ENCODE measurements around the gene TRIP12.
"Not testable (repeated sequence)": the region's sequence is repeated elsewhere in the genome, so short reads cannot be mapped to it uniquely, and the experiment has no call there.

Gene TRIP12

GRCh38 chr2:229818230-229818629 is 103.6 kb downstream of the TRIP12 start:
- DNase-seq: no peak

DNA sequence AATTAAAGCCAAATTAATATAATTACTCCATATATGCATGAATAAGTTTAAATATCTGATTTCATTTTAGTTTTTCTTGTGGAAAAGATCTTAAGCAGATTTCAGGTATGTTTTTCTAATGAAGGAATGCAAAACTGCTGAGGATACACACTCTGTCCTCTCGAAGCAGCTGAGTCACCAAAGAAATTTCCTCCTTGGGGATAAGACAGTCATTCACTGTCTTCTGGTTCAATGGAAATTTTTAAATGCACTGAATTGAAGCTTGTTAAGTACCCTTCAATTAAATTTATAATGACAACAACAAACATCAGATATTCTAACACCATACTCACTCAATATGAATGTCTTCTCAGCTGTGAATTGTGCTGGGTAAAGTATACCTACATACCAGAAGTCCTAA is 106.0 kb downstream of the TRIP12 start:
- no peak for DNase-seq

DNA sequence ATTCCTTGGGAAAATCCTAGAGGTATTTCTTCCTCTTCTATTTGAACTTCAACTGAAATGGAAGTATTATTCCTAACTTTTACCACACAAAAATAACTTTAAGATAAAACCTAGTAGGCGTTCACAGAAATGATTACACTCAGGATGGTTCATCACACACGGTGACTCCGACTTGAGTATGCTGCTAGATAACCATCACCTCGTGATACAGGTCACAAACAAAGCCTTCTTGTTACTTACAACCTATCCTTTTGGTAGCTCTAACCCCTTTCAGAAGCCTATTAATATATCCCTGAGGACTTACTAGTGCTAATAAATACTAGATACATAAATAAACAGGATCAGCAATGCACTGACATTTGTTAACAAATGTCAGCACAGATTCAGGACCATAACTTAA is 106.5 kb downstream of the TRIP12 start:
- no peak for DNase-seq

GRCh38 chr2:229810786-229811185 is 111.0 kb downstream of the TRIP12 start:
- no peak for DNase-seq

DNA sequence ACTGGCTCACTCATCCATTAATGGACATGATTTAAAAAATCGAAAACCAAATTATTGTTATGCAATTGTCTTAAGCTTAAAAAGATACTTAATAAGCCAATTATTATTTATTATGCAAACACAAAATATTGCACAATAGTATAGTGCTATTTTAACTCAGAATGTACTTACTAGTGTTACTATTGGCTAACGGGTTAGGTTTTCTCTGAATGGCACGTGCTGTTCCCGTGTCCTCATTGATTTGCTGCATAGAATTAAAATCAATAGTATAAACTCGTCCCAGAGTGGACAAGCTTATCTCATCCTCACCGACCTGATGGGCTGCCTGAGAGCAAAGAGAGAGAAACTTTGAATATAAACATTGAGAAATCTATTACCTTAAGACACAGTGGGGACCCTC is 116.2 kb downstream of the TRIP12 start:
- no peak for DNase-seq

GRCh38 chr2:229802785-229803184 is 119.0 kb downstream of the TRIP12 start:
- DNase-seq: no peak

DNA sequence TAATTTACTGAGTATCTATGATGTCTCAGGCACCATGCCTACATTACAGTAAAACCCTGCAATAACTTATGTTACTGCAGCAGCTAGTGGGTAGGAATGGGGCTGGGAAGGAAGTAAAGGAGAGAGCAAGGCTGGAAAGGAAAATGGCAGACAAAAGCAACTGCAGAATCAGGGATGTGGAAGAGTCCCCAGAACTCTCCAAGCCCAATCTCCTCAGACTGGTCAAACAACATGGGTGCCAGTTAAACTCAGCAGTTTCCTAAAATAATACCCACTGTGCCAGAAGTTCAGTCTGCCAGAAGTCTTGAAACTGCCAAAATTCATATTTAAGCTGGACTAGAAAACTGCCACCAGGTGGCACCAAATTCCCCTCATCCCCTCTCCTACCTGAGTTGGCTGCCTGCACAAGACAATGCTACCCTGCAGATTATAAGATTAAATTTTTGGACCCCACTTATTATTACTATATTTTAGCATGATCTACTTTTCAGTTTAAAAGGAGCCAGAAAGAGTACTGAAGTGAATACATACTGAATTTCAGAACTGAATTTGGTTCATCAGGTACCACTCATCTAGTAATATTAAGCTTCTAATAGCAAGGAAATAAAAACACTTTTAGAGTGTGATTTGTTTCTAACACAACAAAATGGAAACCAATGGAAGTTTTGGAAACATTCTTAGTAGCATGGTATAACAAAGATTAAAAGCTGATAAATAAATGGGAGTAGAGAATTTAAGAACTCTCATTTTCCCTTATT is 120.6 kb downstream of the TRIP12 start:
- no peak for DNase-seq

DNA sequence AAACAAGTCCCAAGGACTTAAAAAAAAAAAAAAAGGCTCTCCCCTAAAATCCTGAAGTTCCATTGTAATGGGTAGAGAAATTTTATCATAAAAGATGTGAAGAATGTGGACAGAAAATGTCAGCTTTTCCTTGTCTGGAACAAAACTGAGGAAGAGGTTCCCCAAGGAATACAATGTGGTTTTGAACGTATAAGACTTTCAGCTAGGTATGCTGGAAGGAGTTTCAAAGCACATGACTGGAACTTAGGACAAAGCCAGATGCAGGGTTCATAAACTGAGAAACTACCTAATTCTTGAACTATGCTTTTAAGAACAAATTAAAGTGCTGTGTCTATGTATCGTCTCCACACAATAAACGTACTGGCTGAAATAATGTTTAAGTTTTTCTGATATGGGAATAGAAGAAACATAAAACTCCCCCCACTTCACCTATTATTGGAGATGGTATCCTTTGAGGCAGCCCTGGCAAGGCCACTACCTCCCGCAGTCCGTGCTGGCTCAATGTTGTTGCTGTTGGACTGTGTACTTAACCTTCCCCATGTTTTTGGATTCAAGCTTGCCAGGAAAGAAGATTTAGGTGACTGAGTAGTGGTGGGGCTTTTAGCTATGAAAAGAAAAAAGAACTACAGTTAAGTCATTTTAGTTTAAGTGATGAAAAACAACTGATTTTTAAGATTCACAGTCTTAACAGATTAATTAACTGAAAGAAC is 123.2 kb downstream of the TRIP12 start:
- DNase-seq: no peak

DNA sequence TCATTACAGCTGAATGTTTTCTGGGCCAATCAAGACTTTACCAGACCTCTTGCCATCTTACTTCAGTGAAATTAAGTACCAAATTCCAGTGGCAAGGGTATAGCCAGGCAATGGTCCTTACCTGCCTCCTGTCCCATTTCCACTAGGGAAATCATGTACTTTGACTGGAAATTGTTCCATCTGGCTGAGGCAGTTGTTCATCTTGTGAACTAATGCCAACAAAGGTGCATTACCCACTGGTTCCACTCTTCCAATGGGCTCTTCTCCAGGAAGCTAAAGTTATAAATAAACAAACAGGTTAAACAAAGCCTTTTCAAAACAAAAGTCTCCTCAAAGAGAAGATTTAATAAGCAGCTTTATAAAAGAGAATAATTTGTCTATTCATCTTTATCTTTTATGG is 126.8 kb downstream of the TRIP12 start:
- DNase-seq: no peak

GRCh38 chr2:229794636-229795035 is 127.2 kb downstream of the TRIP12 start:
- DNase-seq: no peak

DNA sequence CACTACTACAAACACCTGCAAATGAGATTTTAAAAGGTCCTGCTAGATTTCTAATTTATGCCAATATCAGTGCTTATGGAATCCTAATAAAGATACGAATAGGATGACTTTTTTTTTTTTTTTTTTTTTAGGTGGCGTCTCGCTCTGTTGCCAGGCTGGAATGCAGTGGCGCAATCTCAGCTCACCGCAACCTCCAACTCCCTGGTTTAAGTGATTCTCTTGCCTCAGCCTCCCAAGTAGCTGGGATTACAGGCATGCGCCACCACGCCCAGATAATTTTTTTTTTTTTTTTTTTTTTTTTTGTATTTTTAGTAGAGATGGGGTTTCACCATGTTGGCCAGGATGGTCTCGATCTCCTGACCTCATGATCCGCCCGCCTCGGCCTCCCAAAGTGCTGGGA is 135.5 kb downstream of the TRIP12 start:
- DNase-seq: not testable (repeated sequence)

DNA sequence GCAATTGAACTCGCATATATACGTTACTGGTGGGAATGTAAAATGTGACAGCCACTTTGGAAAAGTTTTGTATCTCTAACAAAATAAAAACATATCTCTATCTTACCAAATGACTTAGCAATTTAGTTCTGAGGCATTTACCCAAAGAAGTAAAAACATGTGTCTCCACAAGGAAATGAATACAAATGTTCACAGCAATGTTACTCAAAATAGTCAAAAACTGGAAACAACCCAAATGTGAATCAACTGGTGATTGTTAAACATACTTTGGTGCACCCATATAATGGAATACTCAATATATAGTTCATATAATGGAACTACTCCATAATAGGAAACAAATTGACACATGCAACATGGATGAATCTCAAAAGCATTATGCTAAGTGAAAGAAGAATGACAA is 137.0 kb downstream of the TRIP12 start:
- no peak for DNase-seq

- no peak for DNase-seq
These were observed 138.6 kb downstream of the TRIP12 start for GRCh38 chr2:229783108-229783721.

GRCh38 chr2:229780856-229781773 is 140.7 kb downstream of the TRIP12 start:
- DNase-seq: no peak

DNA sequence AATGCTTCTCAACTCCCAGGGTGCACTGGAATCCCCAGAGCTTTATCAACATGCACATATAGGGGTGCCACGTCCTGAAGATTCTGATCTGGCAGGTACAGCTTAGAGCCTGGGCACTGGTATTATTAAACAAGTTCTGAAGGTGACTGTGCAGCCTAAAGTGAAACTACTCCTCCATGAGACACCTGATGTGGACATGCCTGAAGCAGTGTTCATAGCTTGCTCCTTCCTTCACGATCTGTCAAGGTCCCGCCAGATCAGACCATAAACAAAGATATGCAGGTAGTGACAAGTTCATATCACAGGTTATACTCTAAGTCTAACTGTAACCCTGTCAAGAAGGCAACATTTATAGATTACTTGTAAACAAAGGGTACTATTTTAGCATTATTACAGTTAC is 142.2 kb downstream of the TRIP12 start:
- DNase-seq: no peak

DNA sequence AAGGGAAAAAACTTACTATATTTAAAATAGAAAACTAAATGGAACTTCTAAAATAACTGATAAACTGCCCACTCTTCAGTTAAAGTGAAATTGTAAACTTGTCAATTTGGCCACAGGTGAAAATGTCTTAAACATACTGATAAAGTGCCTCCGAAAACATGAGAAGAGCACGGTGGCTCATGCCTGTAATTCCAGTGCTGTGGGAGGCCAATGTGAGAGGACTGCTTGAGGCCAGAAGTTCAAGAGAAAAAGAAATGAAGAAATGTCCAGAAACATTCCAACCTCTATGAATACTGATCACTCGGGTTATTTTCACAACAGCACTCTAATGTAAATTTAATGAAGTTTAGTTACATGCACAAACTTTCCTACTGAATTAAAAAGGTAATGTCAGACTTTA is 144.1 kb downstream of the TRIP12 start:
- no peak for DNase-seq

GRCh38 chr2:229775614-229776313 is 146.0 kb downstream of the TRIP12 start:
- no peak for DNase-seq

GRCh38 chr2:229774237-229774636 is 147.6 kb downstream of the TRIP12 start:
- no peak for DNase-seq

DNA sequence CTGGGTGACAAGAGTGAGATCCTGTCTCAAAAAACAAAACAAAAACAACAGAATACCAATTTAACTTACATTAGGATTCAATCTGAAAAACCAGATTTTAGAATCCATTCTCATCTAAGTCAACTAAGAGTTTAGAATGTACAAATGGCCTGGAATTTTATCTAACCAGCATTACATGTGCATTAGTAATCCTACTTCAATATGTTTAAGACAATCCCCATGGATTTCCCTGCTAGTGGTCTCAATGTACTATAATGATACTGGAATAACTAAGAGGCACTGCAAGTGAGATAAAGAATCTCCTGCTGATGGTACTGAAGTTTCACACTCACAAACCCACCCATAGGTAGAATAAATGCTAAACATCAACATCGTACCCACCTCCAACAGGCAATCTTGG is 153.6 kb downstream of the TRIP12 start:
- no peak for DNase-seq

DNA sequence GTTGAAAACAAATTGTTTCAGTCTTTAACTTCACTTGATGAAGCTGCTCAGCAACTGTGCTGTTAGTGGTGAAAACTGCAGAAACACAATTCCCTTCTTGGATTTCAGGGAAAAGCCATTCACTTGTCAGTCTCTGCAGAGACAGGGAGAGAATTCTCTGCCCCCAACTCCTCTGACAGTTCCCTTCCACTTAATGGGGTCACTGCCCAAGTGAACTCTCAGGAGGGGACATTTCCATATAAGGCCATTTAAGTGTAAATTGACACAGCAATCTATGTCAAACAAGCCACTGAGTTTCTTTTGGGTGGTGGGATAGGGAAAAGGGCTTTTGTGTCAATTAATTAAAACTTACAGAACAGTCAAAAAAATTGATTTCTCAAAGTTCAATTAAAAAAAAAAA is 156.1 kb downstream of the TRIP12 start:
- DNase-seq: no peak

GRCh38 chr2:229761663-229762062 is 160.1 kb downstream of the TRIP12 start:
- DNase-seq: no peak

DNA sequence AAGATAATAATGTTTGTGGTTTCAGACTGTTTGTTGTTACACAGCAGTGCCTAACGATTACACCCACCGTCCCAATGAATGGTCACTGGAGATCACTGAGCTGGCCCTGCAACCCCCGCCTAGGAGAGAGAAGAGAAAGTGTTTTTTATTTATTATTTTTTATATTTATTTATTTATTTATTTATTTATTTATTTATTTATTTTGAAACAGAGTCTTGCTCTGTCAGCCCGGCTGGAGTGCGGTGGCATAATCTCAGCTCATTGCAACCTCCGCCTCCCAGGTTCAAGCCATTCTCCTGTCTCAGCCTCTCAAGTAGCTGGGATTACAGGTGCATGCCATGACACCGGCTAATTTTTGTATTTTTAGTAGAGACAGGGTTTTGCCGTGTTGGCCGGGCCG is 164.3 kb downstream of the TRIP12 start:
- not testable (repeated sequence) for DNase-seq
